CD8-positive, alpha-beta memory T cell (primary cell): ENCODE data around the gene SRGAP2C. TPM values are rescaled to one million over a fixed set of nuclear protein-coding genes. Genes with fewer than 3 reads are reported as not detected.
"Not testable (repeated sequence)": the region's sequence is repeated elsewhere in the genome, so short reads cannot be mapped to it uniquely, and the experiment has no call there.

Experiments used
- CTCF ChIA-PET: fragments of 350-600 bp; sonication (Branson Sonifier 250); formaldehyde crosslinking; loops from one replicate; lab custom pipeline; 2021; ENCODE audit warnings: antibody characterized with exemption; lab: Charles Lee
- POLR2A ChIA-PET: fragments of 350-600 bp; sonication (Branson Sonifier 250); formaldehyde crosslinking; loops from one replicate; lab custom pipeline; 2021; ENCODE audit warnings: antibody characterized with exemption; lab: Charles Lee
- DNase-seq, 5 donors: peaks; one replicate each; pipeline versions ENCODE4 v3.0.0 to v3.0.0-alpha.2; 2020 to 2022; ENCODE audit warnings: mixed read lengths in 1 of 5
- H3K27ac ChIP-seq: one replicate; pipeline ENCODE4 v1.7.0; 2013; ENCODE audit warnings: low read depth, mild to moderate bottlenecking, low read length, moderate library complexity
- H3K27me3 ChIP-seq: 2 replicates; pipeline ENCODE4 v1.7.0; 2013; ENCODE audit warnings: low read length, mild to moderate bottlenecking; ENCODE audit not compliant: insufficient read depth, poor library complexity, severe bottlenecking
- H3K36me3 ChIP-seq: 2 replicates; pipeline ENCODE4 v1.7.0; 2013; ENCODE audit warnings: mild to moderate bottlenecking, low read length, moderate library complexity; ENCODE audit not compliant: insufficient read depth
- H3K4me1 ChIP-seq: 2 replicates; pipeline ENCODE4 v1.7.0; 2013; ENCODE audit warnings: mild to moderate bottlenecking, low read length, moderate library complexity; ENCODE audit not compliant: insufficient read depth
- H3K4me3 ChIP-seq: 2 replicates; pipeline ENCODE4 v1.7.0; 2013; ENCODE audit warnings: mild to moderate bottlenecking, low read length
- H3K9me3 ChIP-seq: 2 replicates; pipeline ENCODE4 v1.7.0; 2013; ENCODE audit warnings: mild to moderate bottlenecking, low read length
- H3K27ac Mint-ChIP-seq, 8 donors: one replicate each; pipeline ENCODE4 v1.8.0; 2020 to 2021; ENCODE audit warnings: mixed read lengths in 8 of 8, mild to moderate bottlenecking in 6 of 8, inconsistent platforms in 3 of 8, moderate library complexity in 3 of 8
- H3K27me3 Mint-ChIP-seq, 2 donors: one replicate each; pipeline ENCODE4 v1.8.0; 2020 to 2021; ENCODE audit warnings: mixed read lengths in 2 of 2, mild to moderate bottlenecking in 1 of 2, moderate library complexity in 1 of 2
- H3K36me3 Mint-ChIP-seq, 3 donors: one replicate each; pipeline ENCODE4 v1.8.0; 2020 to 2021; ENCODE audit warnings: mixed read lengths in 3 of 3, inconsistent platforms in 1 of 3, mild to moderate bottlenecking in 1 of 3
- H3K4me1 Mint-ChIP-seq, 3 donors: one replicate each; pipeline ENCODE4 v1.8.0; 2020 to 2021; ENCODE audit warnings: mixed read lengths in 3 of 3, inconsistent platforms in 1 of 3, mild to moderate bottlenecking in 1 of 3
- H3K4me3 Mint-ChIP-seq, 7 donors: one replicate each; pipeline ENCODE4 v1.8.0; 2020 to 2021; ENCODE audit warnings: mixed read lengths in 7 of 7, mild to moderate bottlenecking in 6 of 7, moderate library complexity in 4 of 7, inconsistent platforms in 2 of 7
- H3K9me3 Mint-ChIP-seq, 5 donors: one replicate each; pipeline ENCODE4 v1.8.0; 2020 to 2022; ENCODE audit warnings: mixed read lengths in 5 of 5, mild to moderate bottlenecking in 3 of 5, moderate library complexity in 2 of 5, inconsistent platforms in 1 of 5
- polyA plus RNA-seq: library from polyadenylated mRNA; unstranded; fragments of 300-500 nt; fragmentation: Illumina TruSeq; gene quantifications from one replicate; pipeline ENCODE4 v1.2.3, GENCODE V29; 2021
- total RNA-seq, 2 experiments: library from RNA; stranded (reverse); gene quantifications; one replicate each; pipeline ENCODE4 v1.2.3, GENCODE V29; 2021

Gene SRGAP2C
- total and polyA plus RNA-seq, 3 experiments from 2014 or later = 2.5 to 18.1 (median 17.1) TPM

DNA sequence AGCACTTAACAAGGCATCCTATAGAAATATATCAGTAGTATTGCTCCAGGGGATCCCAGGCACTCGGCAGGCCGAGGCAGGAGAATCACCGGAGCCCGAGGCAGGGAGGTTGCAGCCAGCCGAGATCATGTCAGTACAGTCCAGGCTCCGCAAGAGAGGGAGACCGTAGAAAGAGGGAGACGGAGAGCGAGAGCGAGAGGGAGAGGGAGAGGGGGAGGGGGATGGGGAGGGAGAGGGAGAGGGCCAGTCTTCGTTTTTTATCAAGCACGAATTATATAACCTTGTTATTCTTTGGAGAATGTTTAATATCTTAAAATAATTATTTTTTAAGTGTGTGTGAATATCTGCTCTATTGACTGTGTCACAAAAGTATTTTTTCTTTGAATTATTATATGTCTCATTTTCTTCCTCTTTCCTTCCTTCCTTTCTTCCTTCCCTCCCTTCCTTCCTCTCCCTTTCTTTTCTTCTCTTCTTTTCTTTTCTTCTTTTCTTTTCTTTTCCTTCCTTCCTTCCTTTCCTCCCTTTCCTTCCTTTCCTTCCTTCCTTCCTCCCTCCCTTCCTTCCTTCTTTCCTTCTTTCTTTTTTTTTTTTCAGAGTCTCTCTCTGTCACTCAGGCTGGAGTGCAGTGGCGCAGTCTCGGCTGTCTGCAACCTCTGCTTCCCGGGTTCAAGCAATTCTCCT lies 233.7 kb downstream of the SRGAP2C start:
- H3K4me1 ChIP-seq = no peaks in the 10 kb centered on the region
- H3K27me3 ChIP-seq = no peaks in the 10 kb centered on the region
- H3K9me3 ChIP-seq = no peaks in the 10 kb centered on the region
- no peaks in the 10 kb centered on the region for H3K36me3 ChIP-seq
- no peak overlapping the region for H3K4me3 ChIP-seq
- DNase-seq = no peak
- H3K4me1 Mint-ChIP-seq = peaks cover 6 to 11% (median 9%) of the 10 kb centered on the region in 3 donors
- ChIA-PET CTCF (no interaction called here), POLR2A (no interaction called here)
- H3K27ac Mint-ChIP-seq = no peak overlapping the region
- H3K27ac ChIP-seq = no peak overlapping the region
- peaks cover 3% of the 10 kb centered on the region in 2 donors for H3K27me3 Mint-ChIP-seq
- H3K9me3 Mint-ChIP-seq = no peaks in the 10 kb centered on the region
- no peak overlapping the region for H3K4me3 Mint-ChIP-seq
- no peaks in the 10 kb centered on the region for H3K36me3 Mint-ChIP-seq

DNA sequence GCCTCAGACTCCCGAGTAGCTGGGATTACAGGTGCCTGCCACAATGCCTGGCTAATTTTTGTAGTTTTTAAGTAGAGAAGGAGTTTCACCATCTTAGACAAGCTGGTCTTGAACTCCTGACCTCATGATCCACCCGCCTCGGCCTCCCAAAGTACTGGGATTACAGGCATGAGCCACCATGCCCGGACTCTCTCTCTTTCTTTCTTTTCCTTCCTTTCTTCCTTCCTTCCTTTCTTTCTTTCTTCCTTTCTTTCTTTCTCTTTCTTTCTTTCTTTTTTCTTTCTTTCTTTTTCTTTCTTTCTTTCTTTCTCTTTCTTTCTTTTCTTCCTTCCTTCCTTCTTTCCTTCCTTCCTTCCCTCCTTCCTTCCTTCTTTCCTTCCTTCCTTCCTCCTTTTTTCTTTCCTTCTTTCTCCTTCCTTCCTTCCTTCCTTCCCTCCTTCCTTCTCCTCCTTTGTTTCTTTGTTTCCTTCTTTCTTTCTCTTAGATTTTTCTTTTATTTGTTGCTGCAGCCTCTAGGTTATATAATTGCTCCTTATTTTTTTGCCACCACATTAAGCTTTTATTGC lies 234.4 kb downstream of the SRGAP2C start:
- CTCF ChIA-PET, H3K4me3 Mint-ChIP-seq, H3K36me3 Mint-ChIP-seq, H3K36me3 ChIP-seq, H3K9me3 Mint-ChIP-seq, H3K27ac ChIP-seq, H3K27me3 ChIP-seq, H3K4me1 ChIP-seq, H3K9me3 ChIP-seq, DNase-seq, H3K27me3 Mint-ChIP-seq, H3K27ac Mint-ChIP-seq, POLR2A ChIA-PET, H3K4me3 ChIP-seq: not testable (repeated sequence)
- H3K4me1 Mint-ChIP-seq = peaks cover 4 to 11% (median 6%) of the 10 kb centered on the region in 3 donors

DNA sequence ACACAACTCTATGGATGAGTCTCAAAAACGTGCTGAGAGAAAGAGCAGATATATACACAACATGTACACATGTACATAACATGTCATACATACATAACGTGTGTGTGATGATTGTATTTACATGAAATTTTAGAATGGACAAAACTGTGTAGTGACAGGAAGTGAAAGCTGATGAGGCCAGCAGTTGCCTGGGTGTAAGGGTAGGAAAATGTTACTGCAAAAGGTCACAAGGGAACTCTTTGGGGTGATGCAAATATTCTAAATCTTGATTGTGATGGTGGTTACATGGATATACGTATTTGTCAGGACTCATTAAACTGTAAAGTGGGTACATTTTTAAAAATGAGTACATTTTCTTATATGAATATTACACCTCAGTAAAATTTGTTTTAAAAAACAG lies 236.7 kb downstream of the SRGAP2C start:
- H3K27me3 Mint-ChIP-seq, H3K9me3 Mint-ChIP-seq: not testable (repeated sequence)

DNA sequence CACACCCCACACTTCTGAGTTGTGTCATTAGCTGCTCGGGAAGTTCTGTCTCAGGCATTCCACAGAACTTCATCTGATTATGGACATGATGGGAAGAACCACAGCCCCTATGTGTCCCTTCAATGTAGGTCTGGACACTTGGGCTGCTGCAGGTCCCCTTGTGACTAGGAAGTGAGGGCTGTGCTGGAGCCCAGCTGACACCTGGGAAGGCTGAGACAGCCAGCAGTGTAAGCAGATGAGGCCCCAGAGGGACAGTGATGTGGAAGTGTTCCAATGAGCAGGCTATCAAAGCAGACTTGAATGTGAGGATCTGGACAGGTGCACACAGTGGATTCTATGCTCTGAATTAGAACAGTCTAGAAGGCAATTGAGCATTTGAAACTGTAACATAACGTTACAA lies 239.2 kb downstream of the SRGAP2C start:
- POLR2A ChIA-PET, H3K4me3 Mint-ChIP-seq, H3K9me3 ChIP-seq, H3K36me3 ChIP-seq, DNase-seq, H3K4me1 ChIP-seq, H3K27ac ChIP-seq, H3K27me3 ChIP-seq, H3K27me3 Mint-ChIP-seq, H3K9me3 Mint-ChIP-seq, H3K4me3 ChIP-seq, H3K27ac Mint-ChIP-seq, H3K36me3 Mint-ChIP-seq, H3K4me1 Mint-ChIP-seq, CTCF ChIA-PET: not testable (repeated sequence)

More for the DNA sequence above, 236.7 kb downstream of the SRGAP2C start:
- H3K4me1 ChIP-seq, H3K4me3 ChIP-seq, H3K27ac Mint-ChIP-seq, H3K27me3 ChIP-seq, H3K36me3 ChIP-seq, H3K36me3 Mint-ChIP-seq, H3K9me3 ChIP-seq, CTCF ChIA-PET, H3K4me3 Mint-ChIP-seq, H3K27ac ChIP-seq, POLR2A ChIA-PET, H3K4me1 Mint-ChIP-seq, DNase-seq: not testable (repeated sequence)

DNA sequence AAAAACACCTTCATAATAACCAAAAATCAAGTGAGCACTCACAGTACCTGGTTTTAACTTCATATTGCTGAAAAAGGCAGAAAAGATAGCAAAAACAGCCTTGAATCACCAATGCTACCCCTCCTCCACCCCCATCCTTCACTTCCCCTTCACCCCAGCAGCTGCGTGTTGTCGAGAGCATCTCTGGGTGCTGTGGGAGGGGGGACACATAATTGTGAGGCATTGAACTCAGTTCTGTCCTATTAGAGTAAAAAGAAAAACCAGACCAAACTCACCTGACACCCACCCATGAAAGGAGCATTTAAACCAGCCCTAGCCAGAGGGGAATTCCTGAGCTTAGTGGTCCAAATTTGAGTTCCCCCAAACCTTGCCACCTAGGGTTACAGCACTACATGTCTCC lies 248.7 kb downstream of the SRGAP2C start:
- CTCF ChIA-PET, H3K27ac Mint-ChIP-seq, H3K9me3 ChIP-seq, H3K9me3 Mint-ChIP-seq, H3K4me3 Mint-ChIP-seq, H3K27me3 ChIP-seq, DNase-seq, H3K36me3 ChIP-seq, H3K4me1 ChIP-seq, POLR2A ChIA-PET, H3K4me1 Mint-ChIP-seq, H3K4me3 ChIP-seq, H3K27ac ChIP-seq: not testable (repeated sequence)
- Mint-ChIP-seq H3K27me3 (peaks cover 5 to 14% of the 10 kb centered on the region in 2 donors), H3K36me3 (peaks cover 0 to 30% (median 0%) of the 10 kb centered on the region in 3 donors)

DNA sequence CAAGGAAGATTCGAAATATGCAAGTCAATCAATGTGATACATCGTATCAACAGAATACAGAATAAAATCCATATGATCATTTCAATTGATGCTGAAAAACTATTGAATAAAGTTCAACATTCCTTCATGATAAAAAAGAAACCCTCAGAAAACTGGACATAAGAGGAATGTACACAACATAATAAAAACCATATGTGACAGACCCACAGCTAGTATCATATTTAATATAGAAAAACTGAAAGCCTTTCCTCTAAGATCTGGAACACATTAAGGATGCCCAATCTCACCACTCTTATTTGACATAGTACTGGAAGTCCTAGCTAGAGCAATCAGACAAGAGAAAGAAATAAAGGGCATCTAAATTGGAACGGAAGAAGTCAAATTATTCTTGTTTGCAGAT lies 254.1 kb downstream of the SRGAP2C start:
- peaks cover 0 to 34% (median 0%) of the 10 kb centered on the region in 3 donors for H3K36me3 Mint-ChIP-seq

DNA sequence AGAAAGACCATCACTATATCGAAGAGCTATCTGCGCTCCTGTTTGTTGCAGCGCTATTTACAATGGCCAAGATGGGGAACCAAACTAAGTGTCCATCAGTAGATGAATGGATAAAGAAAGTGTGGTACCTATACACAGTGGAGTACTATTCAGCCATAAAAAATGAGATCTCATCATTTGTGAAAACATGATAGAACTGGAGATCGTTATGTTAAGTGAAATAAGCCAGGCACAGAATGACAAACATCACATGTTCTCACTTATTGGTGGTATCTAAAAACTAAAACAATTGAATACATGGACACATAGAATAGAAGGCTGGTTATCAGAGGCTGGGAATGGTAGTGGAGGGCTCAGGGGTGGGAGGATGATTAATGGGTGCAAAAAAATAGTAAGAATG lies 256.2 kb downstream of the SRGAP2C start:
- Histone ChIP-seq H3K4me1 (no peaks in the 10 kb centered on the region), H3K9me3 (no peaks in the 10 kb centered on the region), H3K27me3 (no peaks in the 10 kb centered on the region), H3K27ac (no peak overlapping the region), H3K4me3 (no peak overlapping the region), H3K36me3 (no peaks in the 10 kb centered on the region)
- Mint-ChIP-seq H3K27me3 (peaks cover 0 to 1% of the 10 kb centered on the region in 2 donors), H3K27ac (no peak overlapping the region), H3K36me3 (peaks cover 0 to 34% (median 0%) of the 10 kb centered on the region in 3 donors), H3K4me3 (no peak overlapping the region), H3K9me3 (peaks cover 2 to 8% (median 6%) of the 10 kb centered on the region in 5 donors), H3K4me1 (peaks cover 8 to 17% (median 11%) of the 10 kb centered on the region in 3 donors)
- POLR2A ChIA-PET = no interaction called here
- DNase-seq = no peak
- CTCF ChIA-PET = no interaction called here

More for the DNA sequence above, 254.1 kb downstream of the SRGAP2C start:
- H3K4me1 Mint-ChIP-seq, H3K9me3 Mint-ChIP-seq, H3K4me1 ChIP-seq, H3K27me3 ChIP-seq, H3K4me3 Mint-ChIP-seq, H3K27ac Mint-ChIP-seq, H3K9me3 ChIP-seq, H3K27me3 Mint-ChIP-seq, H3K4me3 ChIP-seq, H3K27ac ChIP-seq, CTCF ChIA-PET, POLR2A ChIA-PET, H3K36me3 ChIP-seq, DNase-seq: not testable (repeated sequence)
